Left lung (tissue), 10 donors: ENCODE results near the gene PTPRD. TPM values are rescaled to one million over a fixed set of nuclear protein-coding genes. Genes with fewer than 3 reads are reported as not detected.

Source experiments
- ATAC-seq: fragments of 200-7000 bp; cut with Tn5 transposase; one replicate; pipeline ENCODE4 v1.9.1; 2020; ENCODE audit warnings: moderate library complexity
- DNase-seq, 4 donors: peaks; one replicate each; pipeline ENCODE4 v3.0.0-alpha.2; 2013 to 2020
- H3K27ac ChIP-seq, 2 donors: fragments of 200-600 bp; sonication (generic) in 1 of 2; one replicate each; pipeline versions ENCODE4 v1.5.0 to v1.8.0; 2020 to 2021
- H3K27me3 ChIP-seq, 2 donors: fragments of 200-600 bp; sonication (generic) in 1 of 2; one replicate each; pipeline versions ENCODE4 v1.5.0 to v1.8.0; 2020 to 2021
- H3K36me3 ChIP-seq, 2 donors: fragments of 200-600 bp; sonication (generic) in 1 of 2; one replicate each; pipeline versions ENCODE4 v1.5.0 to v1.8.0; 2020 to 2021
- H3K4me1 ChIP-seq, 2 donors: fragments of 200-600 bp; one replicate each; pipeline ENCODE4 v1.8.0; 2021
- H3K4me3 ChIP-seq, 2 donors: fragments of 200-600 bp; sonication (generic) in 1 of 2; one replicate each; pipeline versions ENCODE4 v1.5.0 to v1.8.0; 2020 to 2021; ENCODE audit warnings: mild to moderate bottlenecking in 1 of 2
- H3K9me3 ChIP-seq, 2 donors: fragments of 200-600 bp; sonication (generic) in 1 of 2; one replicate each; pipeline versions ENCODE4 v1.5.0 to v1.8.0; 2020 to 2021
- CTCF ChIP-seq, 2 donors: fragments of 200-600 bp; sonication (generic) in 1 of 2; IDR thresholded peaks; one replicate each; pipeline versions ENCODE4 v1.5.0 to v1.8.0; 2021; ENCODE audit warnings: antibody characterized with exemption in 2 of 2
- intact Hi-C, 2 donors: fragments of 100-400 bp; cut with DNase I; formaldehyde crosslinking; loops; one replicate each; pipeline versions ENCODE4 v1.11.2 to v1.14.2; 2022
- polyA plus RNA-seq, 6 donors: library from polyadenylated mRNA; unstranded; fragments of 120-200 nt; gene quantifications; one replicate each; pipeline ENCODE4 v1.2.1, GENCODE V29; 2013; ENCODE audit not compliant: insufficient read length in 6 of 6
- total RNA-seq, 2 donors: library from RNA; stranded (reverse); fragmentation: NEBNext Ultra II Directional; extraction: Animal tissue kit (Norgen Biotek cat#: 25700); gene quantifications; one replicate each; pipeline ENCODE4 v1.2.1, GENCODE V29; 2021
- donor health status: DM: no; HTN: yes; CAD: no.
- donor health status: DM: no; HTN: no; CAD: no.

PTPRD gene
- total and polyA plus RNA-seq, 8 donors = 24.2 to 167 (median 139) TPM

GRCh38 chr9:8622871-8623270, 1989.9 kb downstream of the PTPRD start:
- no peaks in the 10 kb centered on the region for H3K9me3 ChIP-seq
- DNase-seq (no peak), ATAC-seq (no peak)
- no peak overlapping the region for H3K27ac ChIP-seq
- H3K4me1 ChIP-seq = no peaks in the 10 kb centered on the region
- no peak for TF ChIP-seq CTCF (IDR thresholded peaks at IDR 0.05)
- H3K36me3 ChIP-seq = no peaks in the 10 kb centered on the region
- no peaks in the 10 kb centered on the region for H3K27me3 ChIP-seq
- intact Hi-C loops = no loop called here
- no peak overlapping the region for H3K4me3 ChIP-seq

- H3K27me3 ChIP-seq = no peaks in the 10 kb centered on the region
- H3K27ac ChIP-seq = no peak overlapping the region
- intact Hi-C loops = no loop called here
- H3K4me1 ChIP-seq = no peaks in the 10 kb centered on the region
- DNase-seq = no peak
- H3K4me3 ChIP-seq = no peak overlapping the region
- no peaks in the 10 kb centered on the region for H3K36me3 ChIP-seq
- ATAC-seq = no peak
- TF ChIP-seq CTCF (IDR thresholded peaks at IDR 0.05) = no peak
- H3K9me3 ChIP-seq = no peaks in the 10 kb centered on the region
Observed at GRCh38 chr9:8622222-8622802, 1990.5 kb downstream of the PTPRD start.

- ATAC-seq = no peak
- no peak overlapping the region for H3K4me3 ChIP-seq
- no peaks in the 10 kb centered on the region for H3K4me1 ChIP-seq
- no peak for TF ChIP-seq CTCF (IDR thresholded peaks at IDR 0.05)
- DNase-seq = no peak
- intact Hi-C loops = no loop called here
- H3K27me3 ChIP-seq = no peaks in the 10 kb centered on the region
- H3K9me3 ChIP-seq = no peaks in the 10 kb centered on the region
- H3K36me3 ChIP-seq = no peaks in the 10 kb centered on the region
- H3K27ac ChIP-seq = no peak overlapping the region
Observed at GRCh38 chr9:8621416-8621815, 1991.4 kb downstream of the PTPRD start.

GRCh38 chr9:8616414-8616813, 1996.4 kb downstream of the PTPRD start:
- H3K36me3 ChIP-seq = no peaks in the 10 kb centered on the region
- no peak for DNase-seq
- H3K9me3 ChIP-seq = no peaks in the 10 kb centered on the region
- intact Hi-C loops = no loop called here
- H3K4me1 ChIP-seq = no peaks in the 10 kb centered on the region
- no peak overlapping the region for H3K4me3 ChIP-seq
- H3K27ac ChIP-seq = no peak overlapping the region
- H3K27me3 ChIP-seq = no peaks in the 10 kb centered on the region
- no peak for TF ChIP-seq CTCF (IDR thresholded peaks at IDR 0.05)
- ATAC-seq = no peak

GRCh38 chr9:8614926-8615440, 1997.8 kb downstream of the PTPRD start:
- no peak overlapping the region for H3K27ac ChIP-seq
- H3K27me3 ChIP-seq = no peaks in the 10 kb centered on the region
- no peak overlapping the region for H3K4me3 ChIP-seq
- DNase-seq (no peak), ATAC-seq (no peak)
- H3K4me1 ChIP-seq = no peaks in the 10 kb centered on the region
- no peaks in the 10 kb centered on the region for H3K36me3 ChIP-seq
- no peak for TF ChIP-seq CTCF (IDR thresholded peaks at IDR 0.05)
- H3K9me3 ChIP-seq = no peaks in the 10 kb centered on the region
- intact Hi-C loops = no loop called here
